ENCODE results near the gene NR0B1. TPM values are rescaled to one million over a fixed set of nuclear protein-coding genes. Genes with fewer than 3 reads are reported as not detected.

The NR0B1 gene
- total and polyA plus RNA-seq, 2 donors (not counting 1 experiment from before 2014, with no cell fraction given) = 4.6 TPM; not detected in 1

DNA sequence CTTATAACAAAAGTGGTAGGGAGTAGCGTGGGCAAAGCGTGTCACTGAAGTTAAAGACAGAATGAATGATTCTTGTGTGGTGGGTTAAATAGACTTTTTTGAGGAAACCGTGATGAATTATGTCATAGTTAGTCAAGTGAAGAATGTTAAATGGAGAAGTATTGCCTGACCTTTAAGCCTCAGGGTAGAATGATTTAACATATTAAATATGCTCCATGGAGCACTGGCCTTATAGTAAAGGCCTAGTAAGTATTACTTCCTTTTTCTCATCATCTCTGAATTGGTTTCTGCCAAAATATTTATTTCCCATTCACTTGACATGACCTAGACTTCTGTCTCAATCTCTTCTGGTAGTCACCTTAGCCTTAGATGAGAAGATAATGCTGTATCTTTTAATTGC is 38.6 kb downstream of the NR0B1 start:
- no peaks in the 10 kb centered on the region for H3K79me2 ChIP-seq (ENCODE audit: control insufficient read depth, insufficient read depth, low read length)
- TF ChIP-seq, protein P1, sequence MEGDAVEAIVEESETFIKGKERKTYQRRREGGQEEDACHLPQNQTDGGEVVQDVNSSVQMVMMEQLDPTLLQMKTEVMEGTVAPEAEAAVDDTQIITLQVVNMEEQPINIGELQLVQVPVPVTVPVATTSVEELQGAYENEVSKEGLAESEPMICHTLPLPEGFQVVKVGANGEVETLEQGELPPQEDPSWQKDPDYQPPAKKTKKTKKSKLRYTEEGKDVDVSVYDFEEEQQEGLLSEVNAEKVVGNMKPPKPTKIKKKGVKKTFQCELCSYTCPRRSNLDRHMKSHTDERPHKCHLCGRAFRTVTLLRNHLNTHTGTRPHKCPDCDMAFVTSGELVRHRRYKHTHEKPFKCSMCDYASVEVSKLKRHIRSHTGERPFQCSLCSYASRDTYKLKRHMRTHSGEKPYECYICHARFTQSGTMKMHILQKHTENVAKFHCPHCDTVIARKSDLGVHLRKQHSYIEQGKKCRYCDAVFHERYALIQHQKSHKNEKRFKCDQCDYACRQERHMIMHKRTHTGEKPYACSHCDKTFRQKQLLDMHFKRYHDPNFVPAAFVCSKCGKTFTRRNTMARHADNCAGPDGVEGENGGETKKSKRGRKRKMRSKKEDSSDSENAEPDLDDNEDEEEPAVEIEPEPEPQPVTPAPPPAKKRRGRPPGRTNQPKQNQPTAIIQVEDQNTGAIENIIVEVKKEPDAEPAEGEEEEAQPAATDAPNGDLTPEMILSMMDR (conservative IDR thresholded peaks at IDR 0.05 in 1 of 2, IDR thresholded peaks at IDR 0.05 in 1 of 2; ENCODE audit: low read depth in 1 of 2, low read length in 2 of 2) = no peak
- no peak for TF ChIP-seq EZH2 (IDR thresholded peaks at IDR 0.05; ENCODE audit: low read length, missing control alignments)
- no peaks in the 10 kb centered on the region for H3K4me1 ChIP-seq (ENCODE audit: control insufficient read depth, extremely low read depth, insufficient read depth, low read length)
- no peak for DNase-seq (ENCODE audit: low read depth in 2 of 2)
- H4K20me1 ChIP-seq (ENCODE audit: control insufficient read depth, extremely low read depth, insufficient read depth, low read length) = no peaks in the 10 kb centered on the region
- no peaks in the 10 kb centered on the region for H3K27me3 ChIP-seq (ENCODE audit: control insufficient read depth, insufficient read depth, low read length)
- no peak overlapping the region for H3K27ac ChIP-seq (ENCODE audit: insufficient read depth, low read length)
- no peaks in the 10 kb centered on the region for H3K9me3 ChIP-seq (ENCODE audit: control insufficient read depth, insufficient read depth, low read depth, low read length)
- H3K9ac ChIP-seq (ENCODE audit: insufficient read depth, low read length) = no peak overlapping the region
- H2AFZ ChIP-seq (ENCODE audit: low read length) = no peak overlapping the region
- no peak overlapping the region for H3K4me3 ChIP-seq (replicated peaks in 1 of 4; ENCODE audit: control extremely low read depth in 1 of 4, insufficient read depth in 1 of 4, low read depth in 3 of 4, low read length in 4 of 4)
- H3K36me3 ChIP-seq (ENCODE audit: control insufficient read depth, insufficient read depth, low read length) = no peaks in the 10 kb centered on the region
- no peak overlapping the region for H3K4me2 ChIP-seq (ENCODE audit: extremely low read depth, insufficient read depth, low read length)

DNA sequence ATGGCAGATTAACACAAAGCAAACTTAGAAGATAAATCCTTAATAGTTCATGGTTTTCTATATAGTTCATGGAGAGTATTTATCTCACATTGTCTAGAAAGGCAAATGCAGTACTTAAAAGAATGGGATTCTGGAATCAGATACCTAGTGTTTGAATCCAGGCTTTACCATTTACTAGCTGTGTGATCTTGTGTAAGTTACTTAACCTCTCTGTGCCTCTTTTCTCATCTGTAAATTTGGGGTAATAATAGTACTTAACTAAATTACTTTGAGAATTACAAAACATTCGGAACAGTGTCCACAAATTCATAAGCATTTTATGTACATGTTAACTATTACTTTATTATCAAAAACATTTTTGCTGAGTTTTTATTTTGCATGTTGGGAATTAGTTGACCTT is 46.4 kb downstream of the NR0B1 start:
- Histone ChIP-seq H3K79me2 (ENCODE audit: control insufficient read depth, insufficient read depth, low read length) (no peaks in the 10 kb centered on the region), H4K20me1 (ENCODE audit: control insufficient read depth, extremely low read depth, insufficient read depth, low read length) (no peaks in the 10 kb centered on the region), H3K9ac (ENCODE audit: insufficient read depth, low read length) (no peak overlapping the region), H2AFZ (ENCODE audit: low read length) (no peak overlapping the region), H3K36me3 (ENCODE audit: control insufficient read depth, insufficient read depth, low read length) (no peaks in the 10 kb centered on the region), H3K27ac (ENCODE audit: insufficient read depth, low read length) (no peak overlapping the region), H3K4me3 (replicated peaks in 1 of 4; ENCODE audit: control extremely low read depth in 1 of 4, insufficient read depth in 1 of 4, low read depth in 3 of 4, low read length in 4 of 4) (no peak overlapping the region), H3K4me2 (ENCODE audit: extremely low read depth, insufficient read depth, low read length) (no peak overlapping the region), H3K4me1 (ENCODE audit: control insufficient read depth, extremely low read depth, insufficient read depth, low read length) (no peaks in the 10 kb centered on the region), H3K27me3 (ENCODE audit: control insufficient read depth, insufficient read depth, low read length) (no peaks in the 10 kb centered on the region), H3K9me3 (ENCODE audit: control insufficient read depth, insufficient read depth, low read depth, low read length) (no peaks in the 10 kb centered on the region)
- TF ChIP-seq EZH2 (IDR thresholded peaks at IDR 0.05; ENCODE audit: low read length, missing control alignments) = no peak
- TF ChIP-seq, protein P1 (conservative IDR thresholded peaks at IDR 0.05 in 1 of 2, IDR thresholded peaks at IDR 0.05 in 1 of 2; ENCODE audit: low read depth in 1 of 2, low read length in 2 of 2) = no peak
- no peak for DNase-seq (ENCODE audit: low read depth in 2 of 2)

DNA sequence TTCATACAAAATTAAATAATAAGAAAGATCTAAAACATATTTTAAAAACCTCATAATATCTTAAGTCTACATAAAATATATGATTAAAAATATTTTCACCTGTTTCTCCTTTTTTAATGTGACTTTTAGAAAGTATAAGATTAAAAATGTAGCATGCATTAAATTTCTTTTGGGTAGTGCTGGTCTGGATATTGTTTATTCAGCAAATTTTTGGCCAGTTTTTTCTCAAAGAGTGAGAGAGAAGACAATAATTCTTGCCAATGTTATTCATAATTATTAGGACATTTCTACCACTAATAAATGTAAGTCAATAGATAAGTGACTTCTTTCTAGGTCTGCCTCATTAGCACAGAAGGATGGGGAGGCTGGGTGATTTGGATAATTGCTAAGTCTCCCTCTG is 48.2 kb downstream of the NR0B1 start:
- no peaks in the 10 kb centered on the region for H3K9me3 ChIP-seq (ENCODE audit: control insufficient read depth, insufficient read depth, low read depth, low read length)
- no peaks in the 10 kb centered on the region for H3K27me3 ChIP-seq (ENCODE audit: control insufficient read depth, insufficient read depth, low read length)
- no peaks in the 10 kb centered on the region for H3K36me3 ChIP-seq (ENCODE audit: control insufficient read depth, insufficient read depth, low read length)
- H3K4me3 ChIP-seq (replicated peaks in 1 of 4; ENCODE audit: control extremely low read depth in 1 of 4, insufficient read depth in 1 of 4, low read depth in 3 of 4, low read length in 4 of 4) = no peak overlapping the region
- H2AFZ ChIP-seq (ENCODE audit: low read length) = no peak overlapping the region
- H3K4me1 ChIP-seq (ENCODE audit: control insufficient read depth, extremely low read depth, insufficient read depth, low read length) = no peaks in the 10 kb centered on the region
- TF ChIP-seq, protein P1 (conservative IDR thresholded peaks at IDR 0.05 in 1 of 2, IDR thresholded peaks at IDR 0.05 in 1 of 2; ENCODE audit: low read depth in 1 of 2, low read length in 2 of 2) = no peak
- TF ChIP-seq EZH2 (IDR thresholded peaks at IDR 0.05; ENCODE audit: low read length, missing control alignments) = no peak
- DNase-seq (ENCODE audit: low read depth in 2 of 2) = no peak
- no peaks in the 10 kb centered on the region for H3K79me2 ChIP-seq (ENCODE audit: control insufficient read depth, insufficient read depth, low read length)
- H3K4me2 ChIP-seq (ENCODE audit: extremely low read depth, insufficient read depth, low read length) = no peak overlapping the region
- H3K27ac ChIP-seq (ENCODE audit: insufficient read depth, low read length) = no peak overlapping the region
- no peaks in the 10 kb centered on the region for H4K20me1 ChIP-seq (ENCODE audit: control insufficient read depth, extremely low read depth, insufficient read depth, low read length)
- H3K9ac ChIP-seq (ENCODE audit: insufficient read depth, low read length) = no peak overlapping the region

All from fibroblast of lung (primary cell).